Body of pancreas (tissue), 4 donors: Measurements from ENCODE around the gene MEN1. TPM values are rescaled to one million over a fixed set of nuclear protein-coding genes. Genes with fewer than 3 reads are reported as not detected.

Experiments used
- ATAC-seq: fragments of 150-250 bp; one replicate; pipeline ENCODE4 v1.9.1; 2016
- DNase-seq, 4 donors: peaks; one replicate each; pipeline ENCODE4 v3.0.0-alpha.2; 2019
- H3K27ac ChIP-seq, 4 donors: fragments of 200-600 bp; sonication (generic); 1 replicate in 3 of 4; 2 replicates in 1 of 4; pipeline versions ENCODE4 v1.5.1 to v1.6.1; 2016 to 2019; ENCODE audit warnings: mild to moderate bottlenecking in 1 of 4, mixed read lengths in 1 of 4, moderate library complexity in 1 of 4
- H3K27me3 ChIP-seq, 2 donors: fragments of 200-600 bp; sonication (generic); one replicate each; pipeline ENCODE4 v1.6.0; 2016; ENCODE audit warnings: mild to moderate bottlenecking in 1 of 2
- H3K36me3 ChIP-seq, 2 donors: fragments of 200-600 bp; sonication (generic); replicated peaks in 1 of 2; 2 replicates each; pipeline ENCODE4 v1.5.1; 2016; ENCODE audit warnings: low read depth in 2 of 2; ENCODE audit not compliant: insufficient read depth in 1 of 2
- H3K4me1 ChIP-seq: fragments of 200-600 bp; sonication (generic); one replicate; pipeline ENCODE4 v1.6.0; 2016
- H3K4me3 ChIP-seq, 2 donors: fragments of 200-600 bp; sonication (generic); 1 replicate in 1 of 2; 2 replicates in 1 of 2; pipeline ENCODE4 v1.5.1; 2016 to 2019
- H3K9me3 ChIP-seq, 3 donors: fragments of 200-600 bp; sonication (generic); 1 replicate in 2 of 3; 2 replicates in 1 of 3; pipeline ENCODE4 v1.5.1; 2016
- POLR2A ChIP-seq, 3 donors: fragments of 450-650 bp; IDR thresholded peaks; one replicate each; pipeline ENCODE4 v1.6.1; 2016; ENCODE audit warnings: antibody characterized with exemption in 3 of 3, mild to moderate bottlenecking in 2 of 3
- WGBS, 2 donors: methylation state at CpG; one replicate each; pipeline ENCODE4 v1.1.5; 2017; 5-methylcytosine and 5-hydroxymethylcytosine counted together
- intact Hi-C: fragments of 100-400 bp; cut with DNase I; formaldehyde crosslinking; loops from one replicate; pipeline ENCODE4 v1.15.1; 2023
- total RNA-seq, 2 donors: library from RNA; depleted of rRNA; stranded (reverse); fragments of >200 nt; gene quantifications; one replicate each; pipeline ENCODE4 v1.1.0, GENCODE V29; 2016
- TF ChIP-seq, protein P1 (sequence below), 7 experiments: fragments of 450-650 bp in 4 of 7; fragments of 200-600 bp in 3 of 7; sonication (generic) in 3 of 7; IDR thresholded peaks; one replicate each; pipeline ENCODE4 v1.5.1; 2016 to 2019; ENCODE audit warnings: antibody characterized with exemption in 7 of 7

MEN1 gene
- total RNA-seq, 2 donors from 2014 or later = 18.8 to 18.9 TPM

DNA sequence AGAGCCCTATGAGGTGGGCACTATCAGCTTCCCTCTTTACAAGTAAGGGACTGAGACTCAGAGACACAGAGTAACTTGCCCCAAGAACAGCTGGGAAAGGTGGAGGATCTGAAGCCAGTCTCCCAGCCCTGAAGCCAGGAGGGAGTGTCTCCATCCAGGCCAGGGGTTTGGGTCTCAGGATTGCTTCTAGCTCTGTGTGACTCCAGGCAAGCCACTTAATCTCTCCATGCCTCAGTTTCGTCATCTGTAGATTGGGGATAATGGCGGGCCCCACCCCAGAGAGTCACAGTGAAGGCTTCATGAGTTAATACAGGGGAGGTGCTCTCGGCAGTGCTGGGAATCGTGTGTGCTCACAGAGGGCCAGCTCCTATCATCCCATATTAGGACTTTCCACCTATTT, 17.9 kb downstream of the MEN1 start:
- no peak overlapping the region for H3K27ac ChIP-seq
- DNase-seq = no peak
- H3K36me3 ChIP-seq = no peaks in the 10 kb centered on the region
- no peak for ATAC-seq
- no peaks in the 10 kb centered on the region for H3K27me3 ChIP-seq
- peaks cover 5% of the 10 kb centered on the region for H3K4me1 ChIP-seq
- H3K9me3 ChIP-seq = no peaks in the 10 kb centered on the region
- TF ChIP-seq, protein P1, sequence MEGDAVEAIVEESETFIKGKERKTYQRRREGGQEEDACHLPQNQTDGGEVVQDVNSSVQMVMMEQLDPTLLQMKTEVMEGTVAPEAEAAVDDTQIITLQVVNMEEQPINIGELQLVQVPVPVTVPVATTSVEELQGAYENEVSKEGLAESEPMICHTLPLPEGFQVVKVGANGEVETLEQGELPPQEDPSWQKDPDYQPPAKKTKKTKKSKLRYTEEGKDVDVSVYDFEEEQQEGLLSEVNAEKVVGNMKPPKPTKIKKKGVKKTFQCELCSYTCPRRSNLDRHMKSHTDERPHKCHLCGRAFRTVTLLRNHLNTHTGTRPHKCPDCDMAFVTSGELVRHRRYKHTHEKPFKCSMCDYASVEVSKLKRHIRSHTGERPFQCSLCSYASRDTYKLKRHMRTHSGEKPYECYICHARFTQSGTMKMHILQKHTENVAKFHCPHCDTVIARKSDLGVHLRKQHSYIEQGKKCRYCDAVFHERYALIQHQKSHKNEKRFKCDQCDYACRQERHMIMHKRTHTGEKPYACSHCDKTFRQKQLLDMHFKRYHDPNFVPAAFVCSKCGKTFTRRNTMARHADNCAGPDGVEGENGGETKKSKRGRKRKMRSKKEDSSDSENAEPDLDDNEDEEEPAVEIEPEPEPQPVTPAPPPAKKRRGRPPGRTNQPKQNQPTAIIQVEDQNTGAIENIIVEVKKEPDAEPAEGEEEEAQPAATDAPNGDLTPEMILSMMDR (IDR thresholded peaks at IDR 0.05) = no peak
- no peak for TF ChIP-seq POLR2A (IDR thresholded peaks at IDR 0.05)
- intact Hi-C loops = no loop called here
- WGBS, 2 donors = 89% methylated on average over 4 of the region's 4 CpGs; no CpG with 5 or more reads in 1 of the 2 donors
- H3K4me3 ChIP-seq = no peak overlapping the region

DNA sequence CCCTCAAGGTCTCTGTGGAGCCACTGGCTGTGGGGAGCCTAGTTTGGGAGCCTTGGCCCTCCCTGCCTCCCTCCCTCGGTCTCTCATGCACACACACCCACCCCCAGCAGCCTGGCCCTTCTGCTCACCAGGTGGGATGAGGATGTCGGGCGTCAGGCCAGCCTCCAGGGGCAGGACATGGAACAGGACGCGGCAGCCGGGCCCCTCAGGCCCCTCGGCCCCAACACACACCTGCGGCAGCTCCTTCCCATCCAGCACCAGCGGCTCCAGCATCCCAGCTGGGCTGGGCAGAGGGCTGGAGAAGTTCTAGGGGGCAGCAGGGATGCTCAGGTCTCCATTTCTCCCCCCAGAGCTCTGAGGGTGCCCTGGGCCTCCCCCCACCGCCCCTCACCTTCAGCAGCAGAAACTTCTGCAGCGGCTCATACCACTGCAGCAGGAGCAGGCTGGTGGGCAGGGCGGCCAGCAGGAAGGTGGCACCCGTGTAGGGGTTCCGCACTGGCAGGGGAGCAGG, 18.5 kb downstream of the MEN1 start:
- 92% methylated on average over 4 to 11 of the region's 14 CpGs for WGBS, 2 donors
- DNase-seq = no peak
- no peak overlapping the region for H3K27ac ChIP-seq
- H3K27me3 ChIP-seq = no peaks in the 10 kb centered on the region
- no peak overlapping the region for H3K4me3 ChIP-seq
- no peak for ATAC-seq
- H3K9me3 ChIP-seq = no peaks in the 10 kb centered on the region
- H3K4me1 ChIP-seq = peaks cover 5% of the 10 kb centered on the region
- H3K36me3 ChIP-seq = no peaks in the 10 kb centered on the region
- TF ChIP-seq, protein P1 (IDR thresholded peaks at IDR 0.05) = no peak
- no peak for TF ChIP-seq POLR2A (IDR thresholded peaks at IDR 0.05)
- intact Hi-C loops = no loop called here

DNA sequence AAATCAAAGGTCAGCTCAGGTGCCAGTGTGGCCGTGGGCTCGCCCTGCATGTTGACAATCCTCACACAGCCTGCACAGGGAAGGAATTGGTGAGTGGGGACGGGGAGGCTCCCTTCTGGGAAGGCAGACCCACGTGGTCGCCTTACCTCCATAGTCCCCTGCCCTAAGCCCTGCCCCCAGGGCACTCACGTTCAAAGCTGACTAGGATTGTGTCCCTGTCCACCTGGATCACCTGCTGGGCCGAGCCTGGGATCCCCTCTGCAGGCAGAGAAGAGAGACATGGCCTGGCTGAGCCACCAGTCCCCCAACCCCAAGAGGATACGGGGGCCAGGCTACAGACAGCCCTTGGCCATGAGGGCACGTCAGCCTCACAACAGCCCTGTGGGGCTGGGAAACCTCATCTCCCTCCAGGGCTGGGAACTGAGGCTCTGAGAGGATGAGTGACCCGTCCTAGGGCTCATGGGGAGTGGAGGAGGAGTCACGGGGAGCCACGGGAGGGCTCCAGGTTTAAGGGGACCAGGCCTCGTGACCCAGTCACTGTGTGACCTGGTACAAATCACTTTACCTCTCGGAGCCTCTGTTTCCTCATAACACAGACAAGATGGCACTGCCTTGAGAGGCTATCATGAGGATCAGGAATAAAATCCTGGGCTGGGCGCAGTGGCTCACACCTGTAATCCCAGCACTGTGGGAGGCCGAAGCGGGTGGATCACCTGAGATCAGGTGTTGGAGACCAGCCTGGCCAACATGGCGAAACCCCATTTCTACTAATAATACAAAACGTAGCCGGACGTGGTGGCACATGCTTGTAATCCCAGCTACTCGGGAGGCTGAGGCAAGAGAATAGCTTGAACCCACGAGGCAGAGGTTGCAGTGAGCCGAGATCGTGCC, 19.9 kb downstream of the MEN1 start:
- H3K27me3 ChIP-seq = no peaks in the 10 kb centered on the region
- no peak overlapping the region for H3K4me3 ChIP-seq
- H3K9me3 ChIP-seq = no peaks in the 10 kb centered on the region
- no peak overlapping the region for H3K27ac ChIP-seq
- H3K36me3 ChIP-seq = no peaks in the 10 kb centered on the region
- intact Hi-C loops = no loop called here
- DNase-seq = no peak
- peaks cover 5% of the 10 kb centered on the region for H3K4me1 ChIP-seq
- TF ChIP-seq, protein P1 (IDR thresholded peaks at IDR 0.05) = no peak
- TF ChIP-seq POLR2A (IDR thresholded peaks at IDR 0.05) = no peak
- 88 to 90% methylated on average over 22 to 25 of the region's 25 CpGs for WGBS, 2 donors
- ATAC-seq = no peak

DNA sequence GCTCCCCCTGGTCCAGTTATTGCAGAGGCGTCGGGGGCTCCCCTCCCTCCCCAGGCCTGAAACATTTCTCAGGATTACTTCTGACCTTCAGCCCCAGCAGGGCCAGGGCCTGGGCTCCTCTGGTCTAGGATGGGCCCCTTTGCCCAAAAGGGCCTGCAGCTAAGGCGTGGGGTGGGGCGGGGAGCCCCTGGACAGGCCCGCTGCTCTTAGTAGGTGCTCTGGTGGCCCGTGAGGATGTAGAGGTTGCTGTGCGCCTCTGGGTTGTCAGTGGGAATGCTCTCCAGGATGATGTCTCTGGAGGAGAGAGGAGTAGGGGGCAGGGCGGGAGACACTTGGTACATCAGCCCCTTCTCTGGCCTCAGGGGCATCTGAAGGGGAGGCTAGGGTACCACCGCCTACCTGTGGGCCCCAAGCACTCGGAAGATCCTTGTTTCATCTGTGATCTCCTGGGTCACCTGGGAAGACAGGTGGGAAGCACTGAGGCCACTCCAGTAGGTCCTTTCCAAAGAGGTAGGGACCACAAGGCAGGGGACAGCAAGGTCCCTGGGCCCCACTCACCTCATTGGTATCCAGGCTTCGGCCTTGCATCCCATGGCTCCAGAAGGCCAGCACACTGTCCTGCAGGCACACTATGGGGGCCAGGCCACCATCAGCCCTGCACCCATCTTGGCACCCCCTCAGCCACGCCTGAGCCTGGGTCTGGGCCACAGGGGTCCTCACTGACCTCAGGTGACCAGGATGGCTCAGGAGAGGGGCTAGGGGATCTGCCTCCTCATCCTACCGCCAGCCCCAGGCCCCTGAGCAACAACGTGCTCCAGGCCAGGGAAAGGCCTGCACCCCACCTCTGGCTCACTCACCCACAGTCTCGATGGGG, 20.8 kb downstream of the MEN1 start:
- no peak for TF ChIP-seq POLR2A (IDR thresholded peaks at IDR 0.05)
- TF ChIP-seq, protein P1 (IDR thresholded peaks at IDR 0.05) = no peak
- Histone ChIP-seq H3K4me1 (peaks cover 5% of the 10 kb centered on the region), H3K9me3 (no peaks in the 10 kb centered on the region), H3K27me3 (no peaks in the 10 kb centered on the region), H3K27ac (no peak overlapping the region), H3K4me3 (no peak overlapping the region), H3K36me3 (no peaks in the 10 kb centered on the region)
- intact Hi-C loops = no loop called here
- no peak for DNase-seq
- no peak for ATAC-seq
- 91 to 93% methylated on average over 8 to 15 of the region's 15 CpGs for WGBS, 2 donors
